HG02885 (cell line): ENCODE data around the gene WWOX.
A peak's percentile ranks its signal among the peaks of the same experiment; 100 is the strongest.

ENCODE experiments used
- ATAC-seq: cut with Tn5 transposase; IDR thresholded peaks from one replicate; pipeline ENCODE4 v1.9.1; 2021; ENCODE audit warnings: mild to moderate bottlenecking; ENCODE audit not compliant: unreplicated experiment, poor library complexity

The WWOX gene

DNA sequence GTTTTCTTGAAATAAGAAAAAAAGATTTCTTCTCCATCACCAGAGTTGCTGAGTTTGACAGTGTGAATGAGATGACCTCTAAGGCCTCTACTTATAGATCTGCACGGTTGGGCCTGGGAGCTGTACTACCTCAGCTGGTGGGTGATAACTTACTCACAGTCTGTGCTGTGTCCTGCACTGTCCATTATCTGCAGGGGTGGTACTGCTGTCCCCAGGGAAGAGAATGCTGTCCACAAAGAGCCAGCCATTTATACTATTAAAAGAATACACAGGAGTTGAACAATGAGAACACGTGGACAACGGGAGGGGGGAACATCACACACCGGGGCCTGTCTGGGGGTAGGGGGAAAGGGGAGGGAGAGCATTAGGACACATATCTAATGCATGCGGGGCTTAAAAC lies 655.3 kb downstream of the WWOX start:
- no peak for ATAC-seq

DNA sequence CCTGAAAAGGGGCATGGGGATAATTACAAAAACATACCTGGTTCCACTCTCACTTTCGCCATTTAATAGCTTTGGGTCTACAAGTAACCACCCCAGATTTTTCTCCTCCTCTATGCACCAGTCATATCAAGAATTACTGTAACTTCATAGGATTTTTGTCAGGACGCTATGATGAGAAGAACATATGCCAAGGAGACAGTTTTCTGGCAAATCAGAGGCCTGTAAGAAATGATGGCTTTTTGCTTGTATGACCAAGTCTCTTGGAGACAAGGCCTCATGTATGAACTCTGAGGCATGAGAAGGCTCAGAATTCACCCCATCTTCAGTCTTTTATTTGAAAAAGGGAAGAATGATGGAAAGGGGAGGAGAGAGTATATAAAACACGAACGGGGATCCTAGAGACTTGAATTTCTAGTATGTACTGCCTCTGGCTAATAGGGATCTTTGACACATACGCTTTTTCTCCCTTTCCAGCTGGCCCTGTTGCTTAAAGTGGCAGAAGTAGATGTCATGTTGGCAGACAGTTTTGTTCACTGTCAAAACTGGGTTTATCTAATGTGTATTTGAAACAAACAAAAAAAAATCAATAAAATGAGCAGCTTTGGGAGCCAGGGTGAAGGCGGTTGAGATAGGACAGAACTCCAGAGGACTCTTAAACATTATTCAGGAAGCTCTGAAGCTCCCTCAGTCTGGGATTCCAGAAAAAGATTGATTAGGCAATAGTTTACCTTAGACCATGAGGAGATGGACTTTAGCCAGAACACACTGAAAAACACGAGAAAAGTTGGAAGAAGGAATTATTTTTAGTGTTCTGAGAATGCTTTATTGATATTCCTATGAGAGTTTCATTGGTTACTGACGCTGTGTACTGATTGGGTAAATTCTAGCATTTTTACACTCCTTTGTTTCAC lies 656.6 kb downstream of the WWOX start:
- ATAC-seq = no peak

DNA sequence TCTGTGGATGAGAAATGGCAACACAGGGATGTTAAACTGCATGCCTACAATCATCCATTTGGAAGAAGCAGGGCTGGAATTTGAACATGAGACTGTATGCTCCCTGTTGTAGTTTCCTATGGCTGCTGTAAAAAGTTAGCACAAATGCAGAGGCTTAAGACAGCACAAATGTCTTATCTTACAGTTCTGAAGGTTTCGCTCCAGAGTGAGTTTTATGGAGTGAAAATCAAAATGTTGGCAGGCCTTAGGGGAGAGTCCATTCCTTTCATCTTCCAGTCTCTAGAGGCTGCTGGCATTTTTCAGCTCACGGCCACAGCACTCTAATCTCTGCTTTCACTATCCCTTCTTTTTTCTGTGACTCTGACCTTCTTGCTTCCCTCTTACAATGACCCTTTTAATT lies 660.1 kb downstream of the WWOX start:
- no peak for ATAC-seq

DNA sequence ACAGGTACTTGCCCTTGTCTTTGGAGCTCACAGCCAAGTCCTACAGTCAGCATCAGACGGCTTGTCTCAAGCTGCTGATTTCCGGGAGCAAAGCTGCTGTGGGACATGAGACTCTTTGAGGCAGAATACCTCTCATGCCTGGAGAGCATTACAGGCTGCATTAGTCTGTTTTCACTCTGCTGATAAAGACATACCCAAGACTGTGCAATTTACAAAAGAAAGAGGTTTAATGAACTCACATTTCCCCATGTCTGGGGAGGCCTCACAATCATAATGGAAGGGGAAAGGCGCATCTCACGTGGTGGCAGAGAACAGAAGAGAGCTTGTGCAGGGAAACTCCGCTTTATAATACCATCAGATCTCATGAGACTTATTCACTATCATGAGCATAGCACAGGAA lies 661.2 kb downstream of the WWOX start:
- no peak for ATAC-seq

DNA sequence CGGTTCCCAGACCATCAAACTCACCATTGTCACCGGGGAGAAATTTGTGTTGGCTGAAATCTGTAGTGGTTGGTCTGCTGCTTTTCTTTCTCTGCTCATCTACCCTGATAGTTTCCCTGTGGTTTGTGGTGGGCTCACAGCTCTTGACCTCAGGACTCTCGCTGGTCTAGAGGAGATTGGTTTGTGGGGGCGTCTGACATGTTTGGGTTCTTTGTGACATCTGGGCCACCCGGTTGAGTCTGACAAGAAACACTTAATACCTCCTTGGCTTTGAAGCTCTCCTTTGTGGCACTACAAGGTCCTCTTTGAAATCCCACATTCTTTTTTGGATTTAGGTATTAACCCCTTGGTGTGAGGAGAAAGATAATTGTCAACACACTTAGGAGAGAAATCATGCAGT lies 662.0 kb downstream of the WWOX start:
- ATAC-seq = peak; percentile 89

DNA sequence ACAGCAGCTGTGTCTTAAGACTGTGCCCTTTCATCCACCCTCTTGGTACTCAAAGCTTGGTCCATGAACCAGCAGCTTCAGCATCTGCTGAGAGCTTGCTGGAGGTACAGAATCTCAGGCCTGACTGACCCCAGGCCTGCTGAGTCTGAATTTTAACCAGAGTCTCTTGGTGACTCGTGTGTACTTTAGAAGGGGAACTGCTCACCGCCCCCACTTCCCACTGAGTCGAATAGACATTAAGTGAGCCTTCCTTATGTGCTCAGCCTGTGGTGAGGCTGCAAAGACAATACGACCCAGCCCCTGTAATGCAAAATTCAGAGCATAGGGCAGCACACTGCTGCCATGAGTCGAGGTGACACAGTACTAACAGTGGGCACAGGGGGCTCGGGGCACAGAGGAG lies 662.8 kb downstream of the WWOX start:
- peak; percentile 79 for ATAC-seq

DNA sequence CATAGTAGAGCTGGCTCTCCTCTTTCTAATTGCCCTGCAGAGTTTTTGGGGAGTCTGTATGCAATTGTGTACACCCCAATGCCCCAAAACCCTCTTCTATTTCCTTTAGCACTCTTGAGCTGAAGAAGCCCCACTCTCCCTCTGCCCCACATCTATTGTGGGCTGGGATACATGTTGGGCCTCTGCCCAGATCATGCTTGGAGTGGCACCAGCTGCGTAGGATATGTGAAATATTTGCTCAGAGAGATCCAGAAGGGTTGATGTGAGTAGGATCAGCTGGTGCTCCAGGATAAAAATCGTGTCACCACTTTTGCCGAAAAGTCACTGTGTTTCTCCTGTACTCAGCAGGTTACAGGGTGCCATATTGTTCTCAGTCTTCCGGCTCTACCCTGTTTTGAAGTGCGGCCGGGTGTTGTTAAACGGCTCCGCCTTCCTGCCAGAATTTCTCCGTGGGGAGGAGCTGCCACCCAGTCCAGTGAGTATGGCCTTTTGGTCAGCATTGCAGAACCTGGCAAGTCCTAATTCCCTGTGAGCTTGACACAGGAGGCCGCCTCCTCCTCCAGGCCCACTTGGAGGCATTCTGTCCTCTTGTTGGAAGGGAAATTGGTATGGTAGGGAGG lies 664.5 kb downstream of the WWOX start:
- ATAC-seq = no peak

DNA sequence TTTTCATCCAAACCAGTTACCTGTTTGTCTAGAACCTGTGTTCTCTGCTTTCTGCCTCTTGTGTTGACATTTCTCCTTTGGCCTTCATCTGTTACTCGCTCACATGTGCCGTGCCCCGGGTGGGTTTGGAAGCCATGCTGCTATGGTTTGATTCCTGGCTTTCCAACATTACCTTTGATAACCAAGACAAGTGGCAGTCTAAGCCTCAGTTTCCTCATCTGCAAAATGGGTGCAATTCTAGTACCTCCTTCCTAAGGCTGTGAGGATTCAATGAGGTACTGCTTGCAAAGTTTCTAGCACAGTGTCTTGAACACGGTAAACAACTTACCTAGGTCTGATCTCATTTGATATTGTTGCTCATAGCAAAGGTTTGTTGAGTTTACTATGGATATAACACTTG lies 665.0 kb downstream of the WWOX start:
- no peak for ATAC-seq

DNA sequence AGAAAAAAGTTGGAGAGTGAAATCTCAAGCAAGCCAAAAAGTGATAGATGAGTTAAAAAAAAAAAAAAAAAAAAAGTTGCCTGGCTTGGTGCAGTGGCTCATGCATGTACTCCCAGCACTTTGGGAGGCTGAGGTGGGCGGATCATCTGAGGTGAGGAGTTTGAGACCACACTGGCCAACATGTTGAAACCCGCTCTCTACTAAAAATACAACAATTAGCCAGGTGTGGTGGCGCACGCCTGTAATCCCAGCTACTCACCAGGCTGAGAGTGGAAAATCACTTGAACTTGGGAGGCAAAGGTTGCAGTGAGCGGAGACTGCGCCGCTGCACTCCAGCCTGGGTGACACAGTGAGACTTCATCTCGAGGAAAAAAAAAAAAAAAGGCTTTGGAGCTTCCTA lies 668.8 kb downstream of the WWOX start:
- ATAC-seq = no peak

DNA sequence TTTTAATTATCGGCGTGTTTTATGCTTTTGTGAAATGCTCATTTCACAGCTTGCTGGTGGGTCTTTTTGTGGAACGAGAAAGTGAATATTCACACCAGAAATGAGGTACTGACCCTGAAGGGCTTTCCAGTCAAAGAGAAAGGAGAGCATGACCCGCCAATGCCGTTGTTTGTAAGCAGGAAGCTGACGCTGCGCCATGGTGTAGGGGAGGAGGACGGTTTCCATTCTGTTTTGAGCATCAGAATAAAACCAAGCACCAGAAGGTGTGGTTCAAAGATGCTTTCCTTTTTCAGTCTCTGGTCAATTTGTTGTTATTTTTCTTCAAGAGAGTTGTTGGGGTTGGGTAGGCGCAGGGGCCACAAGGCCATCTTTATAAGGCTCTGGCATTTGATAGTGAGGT lies 669.3 kb downstream of the WWOX start:
- ATAC-seq = peak; percentile 86

DNA sequence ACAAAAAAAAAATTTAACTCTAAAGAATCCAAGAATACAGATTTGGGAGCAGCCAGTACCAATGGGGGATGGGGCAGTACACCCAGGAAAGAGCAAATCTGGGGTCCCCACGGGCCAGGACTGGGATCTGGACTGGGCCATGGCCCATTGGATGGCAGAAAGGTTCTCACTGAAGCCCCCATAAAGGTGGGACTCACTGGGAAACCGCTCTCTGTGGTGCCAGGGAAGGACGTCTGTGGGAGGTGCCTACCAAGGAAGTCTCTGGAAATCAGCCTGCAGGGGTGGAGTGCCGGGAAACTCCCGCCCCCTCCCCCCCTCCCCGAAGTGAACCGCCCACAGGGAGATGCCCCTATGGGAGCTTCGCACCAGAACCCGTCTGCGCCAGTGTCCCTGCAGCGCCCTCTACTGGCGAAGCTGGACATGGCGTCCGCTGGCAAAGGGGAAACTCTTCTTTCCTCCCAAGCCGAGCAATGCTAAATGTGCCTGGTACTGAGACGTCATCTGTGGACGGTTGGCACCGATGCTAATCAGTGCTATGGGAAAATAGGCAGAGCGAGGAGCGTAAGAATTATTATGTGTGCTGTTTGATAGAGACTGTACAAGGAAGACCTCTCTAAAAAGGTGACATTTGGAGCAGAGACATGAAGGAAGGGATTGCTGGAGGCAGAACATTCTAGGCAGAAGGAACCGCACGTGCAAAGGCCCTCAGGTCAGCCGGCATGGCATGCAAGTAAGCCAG lies 671.1 kb downstream of the WWOX start:
- peak; percentile 64 for ATAC-seq

DNA sequence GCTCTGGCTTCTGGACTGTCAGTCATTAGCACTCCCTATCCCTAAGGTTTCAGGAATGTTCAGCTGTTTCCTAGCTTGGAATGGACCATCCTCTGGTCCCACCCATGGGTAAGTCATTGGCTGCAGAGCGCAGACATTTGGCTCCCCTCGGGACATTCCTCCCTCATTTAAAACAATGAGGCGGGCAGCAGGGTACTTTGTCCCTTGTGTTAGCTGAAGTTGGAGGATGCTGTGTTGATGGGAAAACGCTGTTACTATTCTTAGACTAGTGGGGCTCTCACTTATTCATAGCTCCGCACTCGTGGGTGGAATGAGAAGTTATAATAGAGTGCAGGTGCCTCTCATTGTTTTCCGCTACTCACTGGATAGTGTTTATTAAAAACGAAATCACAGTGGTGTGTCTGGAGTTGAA lies 673.8 kb downstream of the WWOX start:
- ATAC-seq = no peak

DNA sequence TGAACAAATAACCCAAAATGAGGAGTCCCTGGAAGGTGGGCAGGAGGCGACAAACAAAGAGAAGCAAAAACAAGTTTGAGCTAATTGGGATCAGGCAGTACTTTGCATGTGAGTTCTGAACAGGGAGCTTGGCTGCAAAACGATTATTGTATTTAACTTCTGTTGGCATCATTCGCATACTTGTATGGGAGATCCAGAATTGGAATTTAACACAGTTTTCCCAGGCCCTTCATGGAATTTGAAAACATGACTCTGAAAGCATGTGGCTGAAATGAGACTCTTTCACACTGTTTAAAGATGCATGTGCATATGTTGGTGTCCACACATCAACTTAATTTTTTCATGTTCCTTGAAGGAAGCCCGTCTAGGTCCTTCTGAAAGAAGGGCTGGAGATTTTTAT lies 674.3 kb downstream of the WWOX start:
- ATAC-seq = no peak

DNA sequence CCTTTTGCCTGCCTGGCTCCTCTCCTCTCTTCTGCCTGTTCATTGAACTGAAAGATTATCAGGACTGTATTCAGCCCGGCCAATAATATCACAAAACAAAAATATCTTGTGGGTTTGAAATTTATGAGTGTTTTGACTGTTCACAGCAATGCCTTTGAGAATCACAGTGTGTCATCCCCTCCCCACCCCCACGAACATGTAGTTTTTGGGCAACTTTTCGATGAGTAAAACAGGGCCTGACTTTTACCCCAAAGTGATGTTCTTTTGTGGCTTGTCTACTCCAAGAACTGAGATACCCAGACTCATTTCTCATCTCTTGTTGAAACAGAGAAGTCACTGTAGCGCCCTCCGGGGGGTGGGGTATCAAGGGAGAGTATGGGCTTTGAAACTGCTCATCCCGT lies 675.7 kb downstream of the WWOX start:
- ATAC-seq = no peak

DNA sequence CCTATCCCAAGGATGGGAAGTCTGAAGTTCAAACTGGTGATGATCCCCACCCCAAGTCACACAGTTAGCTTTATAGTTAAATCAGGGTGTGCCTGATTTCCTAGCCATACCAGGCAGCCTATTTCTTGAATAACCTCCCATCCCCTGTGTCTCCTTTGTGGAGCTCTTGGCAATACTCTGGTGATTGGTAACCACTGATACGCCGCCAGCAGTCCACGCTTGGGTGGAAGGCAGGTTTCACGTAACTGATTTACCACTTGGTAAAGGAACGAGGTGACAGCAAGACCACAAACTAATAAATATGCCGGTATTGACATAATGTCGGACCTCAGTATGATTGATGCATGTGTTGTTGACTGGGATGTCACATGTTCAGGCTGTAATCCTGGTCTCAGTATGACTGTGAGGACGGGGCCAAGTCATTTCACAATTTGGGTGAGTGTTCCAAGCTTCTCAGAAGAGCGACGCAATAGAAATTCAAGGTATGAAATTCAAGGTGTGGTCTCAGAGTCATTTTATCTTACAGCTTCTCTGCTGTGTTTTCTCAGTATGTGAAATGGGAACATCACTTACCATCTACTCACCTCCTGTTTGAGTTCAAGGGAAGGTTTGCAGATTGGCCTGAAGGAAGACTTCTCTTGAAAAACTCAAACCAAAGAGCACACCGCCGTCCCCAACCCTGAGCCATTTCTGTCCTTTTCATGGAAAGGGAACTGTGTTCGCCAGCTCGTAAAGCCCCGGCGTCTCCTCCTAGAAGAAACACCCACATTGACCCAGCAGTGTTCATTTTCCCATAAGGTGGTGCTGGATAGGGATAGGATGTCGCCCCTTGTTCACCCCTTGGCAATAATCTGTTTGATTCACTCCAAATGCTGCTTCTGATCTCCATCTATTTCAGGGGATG lies 678.9 kb downstream of the WWOX start:
- no peak for ATAC-seq

DNA sequence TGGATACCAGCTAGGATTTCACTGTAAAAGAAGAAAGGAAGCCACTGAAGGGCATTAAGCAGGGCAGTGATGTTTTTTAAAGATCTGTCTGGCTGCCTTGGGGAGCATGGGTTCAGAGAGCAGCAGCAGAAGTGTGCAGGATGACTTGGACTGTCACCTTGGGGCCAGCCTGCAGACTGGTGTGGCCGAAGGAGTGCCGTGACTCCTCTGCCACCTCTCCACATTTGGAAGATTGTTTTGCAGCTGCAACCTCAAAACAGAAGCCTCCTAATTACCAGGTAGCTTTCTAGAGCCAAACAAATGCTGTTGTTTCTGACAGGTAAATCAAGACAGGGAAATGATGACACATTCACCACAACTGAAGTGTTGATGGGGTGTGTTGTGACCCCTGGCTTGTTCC lies 681.4 kb downstream of the WWOX start:
- no peak for ATAC-seq

DNA sequence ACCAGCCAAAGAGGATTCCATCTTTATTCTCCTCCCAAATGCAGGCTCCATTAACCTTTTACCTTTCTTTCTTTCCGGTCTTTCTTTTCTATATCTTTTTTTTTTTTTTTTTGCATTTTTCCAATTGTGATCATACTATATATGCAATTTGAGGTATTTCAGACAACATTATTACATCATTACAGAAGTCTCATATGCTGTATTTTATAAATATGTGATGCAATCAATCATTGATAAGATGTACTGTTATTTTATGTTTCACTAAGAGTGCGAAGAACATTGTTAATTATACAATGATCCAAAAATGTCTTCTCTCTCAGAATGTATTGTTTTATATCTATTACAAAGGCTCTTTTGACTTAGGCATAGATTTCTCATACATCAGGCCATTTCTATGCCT lies 683.1 kb downstream of the WWOX start:
- no peak for ATAC-seq

DNA sequence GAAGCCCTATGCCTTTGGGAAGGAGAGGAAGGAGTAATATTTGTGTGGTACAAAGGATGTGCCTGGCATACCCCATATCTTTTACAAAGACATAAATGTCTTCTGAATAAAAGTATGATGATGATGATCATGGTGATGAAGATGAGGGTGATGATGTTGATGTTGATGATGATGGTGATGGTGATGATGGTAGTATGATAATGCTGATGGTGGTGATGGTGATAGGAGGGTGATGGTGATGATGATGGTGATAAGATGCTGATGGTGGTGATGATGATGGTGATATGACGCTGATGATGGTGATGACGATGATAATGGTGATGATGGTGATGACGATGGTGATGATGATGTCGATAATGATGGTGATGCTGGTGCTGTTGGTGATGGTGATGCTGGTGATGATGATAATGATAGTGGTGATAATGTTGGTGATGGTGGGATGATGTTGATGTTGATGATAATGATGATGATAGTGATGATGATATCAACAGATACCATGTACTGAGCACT lies 684.2 kb downstream of the WWOX start:
- no peak for ATAC-seq

DNA sequence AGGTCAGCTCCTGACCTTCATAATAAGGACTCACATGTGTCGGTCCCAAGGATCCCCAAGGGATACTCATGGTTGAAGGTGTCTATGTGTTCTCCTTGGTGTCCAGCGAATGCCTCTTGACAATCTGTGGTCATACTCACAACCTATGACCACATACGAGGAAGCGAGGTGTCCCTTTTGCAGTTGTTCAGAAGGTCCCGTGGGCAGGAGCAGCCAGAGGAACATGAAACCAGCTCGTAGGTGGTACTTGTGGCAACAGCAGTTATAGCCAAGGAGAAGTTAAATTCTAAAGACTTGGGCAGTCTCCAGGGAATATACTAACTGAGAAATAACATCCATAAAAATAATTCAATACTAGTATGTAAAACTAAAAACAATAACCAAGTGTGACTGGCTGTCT lies 685.3 kb downstream of the WWOX start:
- ATAC-seq = no peak

DNA sequence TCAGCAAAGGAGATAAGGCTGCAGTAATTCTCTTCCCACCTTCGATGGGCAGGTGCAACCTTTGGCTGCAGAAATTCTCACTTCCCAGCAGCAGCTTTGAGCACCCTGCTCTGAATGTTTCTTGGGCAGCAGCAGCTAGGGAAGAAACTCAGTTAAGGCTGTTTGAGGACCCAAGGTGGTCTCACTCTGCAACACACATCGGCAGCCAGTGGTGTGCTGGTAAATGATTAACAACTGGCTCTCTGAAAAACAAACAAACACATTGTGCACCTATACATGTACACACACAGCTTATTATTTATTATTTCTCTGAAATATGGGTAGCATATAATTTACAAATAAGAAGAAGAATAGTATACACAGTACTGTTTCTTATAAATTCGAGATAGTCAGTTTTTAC lies 685.8 kb downstream of the WWOX start:
- ATAC-seq = no peak
